HUES6 (cell line): ENCODE results near the gene DEFB131B.
"Not testable (repeated sequence)": the region's sequence is repeated elsewhere in the genome, so short reads cannot be mapped to it uniquely, and the experiment has no call there.

ENCODE experiments used
- H3K27ac ChIP-seq: 2 replicates; pipeline ENCODE4 v1.7.0; 2013; ENCODE audit warnings: low read depth, mild to moderate bottlenecking, low read length, inconsistent platforms
- H3K27me3 ChIP-seq: 2 replicates; pipeline ENCODE4 v1.6.1; 2013; ENCODE audit warnings: low read length; ENCODE audit not compliant: control insufficient read depth, insufficient read depth
- H3K36me3 ChIP-seq: 2 replicates; pipeline ENCODE4 v1.6.1; 2013; ENCODE audit warnings: low read length; ENCODE audit not compliant: control insufficient read depth, insufficient read depth
- H3K4me1 ChIP-seq: 2 replicates; pipeline ENCODE4 v1.6.1; 2013; ENCODE audit warnings: low read length; ENCODE audit not compliant: control insufficient read depth, insufficient read depth
- H3K4me3 ChIP-seq: 2 replicates; pipeline ENCODE4 v1.5.1; 2013; ENCODE audit warnings: low read depth, low read length
- H3K9ac ChIP-seq: one replicate; pipeline ENCODE4 v1.6.1; 2013; ENCODE audit warnings: mild to moderate bottlenecking, low read length
- H3K9me3 ChIP-seq: 2 replicates; pipeline ENCODE4 v1.6.1; 2013; ENCODE audit warnings: low read depth, low read length; ENCODE audit not compliant: control insufficient read depth, insufficient read depth

DEFB131B gene

DNA sequence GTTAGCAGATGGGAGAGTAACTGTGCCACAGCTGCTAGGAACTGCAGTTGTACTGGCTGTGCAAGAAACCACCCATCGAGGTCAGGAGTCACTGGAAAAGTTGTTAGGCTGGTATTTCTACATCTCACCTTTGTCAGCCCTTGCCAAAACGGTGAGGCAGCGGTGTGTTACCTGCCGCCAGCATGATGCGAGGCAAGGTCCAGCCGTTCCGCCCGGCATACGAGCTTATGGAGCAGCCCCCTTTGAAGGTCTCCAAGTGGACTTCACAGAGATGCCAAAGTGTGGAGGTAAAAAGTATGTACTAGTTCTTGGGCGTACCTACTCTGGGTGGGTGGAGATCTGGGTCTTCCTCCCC, 33.7 kb downstream of the DEFB131B start:
- not testable (repeated sequence) for H3K4me3 ChIP-seq, H3K27ac ChIP-seq, H3K9ac ChIP-seq, H3K4me1 ChIP-seq, H3K27me3 ChIP-seq, H3K9me3 ChIP-seq
- peaks cover 25% of the 10 kb centered on the region for H3K36me3 ChIP-seq

DNA sequence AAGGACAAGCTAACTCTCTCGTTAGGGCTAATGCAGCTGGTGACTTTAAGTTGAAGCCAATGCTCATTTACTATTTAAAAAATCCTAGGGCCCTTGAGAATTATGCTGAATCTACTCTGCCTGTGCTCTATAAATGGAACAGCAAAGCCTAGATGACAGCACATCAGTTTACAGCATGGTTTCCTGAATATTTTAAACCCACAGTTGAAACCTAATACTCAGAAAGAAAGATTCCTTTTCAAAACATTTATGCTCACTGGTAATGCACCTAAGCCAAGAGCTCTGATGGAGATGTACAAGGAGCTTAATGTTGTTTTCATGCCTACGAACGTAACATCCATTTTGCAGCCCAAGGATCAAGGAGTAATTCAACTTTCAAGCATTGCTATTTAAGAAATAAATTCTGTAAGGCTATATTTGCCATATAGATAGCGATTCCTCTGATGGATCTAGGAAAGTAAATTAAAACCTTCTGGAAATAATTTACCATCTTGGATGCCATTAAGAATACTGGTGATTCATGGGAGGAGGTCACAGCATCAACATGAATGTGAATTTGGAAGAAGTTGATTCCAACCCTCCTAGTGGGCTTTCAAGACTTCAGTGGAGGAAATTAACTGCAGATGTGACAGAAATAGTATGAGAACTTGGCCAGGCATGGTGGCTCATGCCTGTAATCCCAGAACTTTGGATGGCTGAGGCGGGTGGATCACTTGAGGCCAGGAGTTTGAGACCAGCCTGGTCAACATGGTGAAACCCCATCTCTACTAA, 35.7 kb downstream of the DEFB131B start:
- Histone ChIP-seq H3K4me1 (no peaks in the 10 kb centered on the region; the same call in 1 of the 2 replicates), H3K36me3 (peaks cover 36% of the 10 kb centered on the region), H3K27ac (no peak overlapping the region), H3K9me3 (no peaks in the 10 kb centered on the region), H3K4me3 (no peak overlapping the region), H3K27me3 (no peaks in the 10 kb centered on the region), H3K9ac (no peak overlapping the region)

DNA sequence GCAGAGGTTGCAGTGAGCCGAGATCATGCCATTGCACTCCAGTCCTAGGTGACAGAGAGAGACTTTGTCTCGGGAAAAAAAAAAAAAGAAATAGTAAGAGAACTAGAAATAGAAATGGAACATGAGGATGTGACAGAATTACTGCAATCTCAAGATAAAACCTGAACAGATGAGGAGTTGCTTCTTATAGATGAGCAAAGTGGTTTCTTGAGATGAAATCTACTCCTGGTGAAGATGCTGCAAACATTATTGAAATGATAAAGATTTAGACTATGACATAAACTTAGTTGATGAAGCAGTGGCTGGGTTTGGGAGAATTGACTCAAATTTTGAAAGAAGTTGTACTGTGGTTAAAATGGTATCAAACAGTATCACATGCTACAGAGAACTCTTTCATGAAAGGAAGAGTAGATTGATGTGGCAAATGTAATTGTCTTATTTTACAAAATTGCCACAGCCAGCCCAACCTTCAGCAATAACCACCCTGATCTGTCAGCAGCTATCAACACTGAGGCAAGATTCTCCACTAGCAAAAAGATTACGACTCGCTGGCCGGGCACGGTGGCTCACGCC, 36.5 kb downstream of the DEFB131B start:
- no peak overlapping the region for H3K27ac ChIP-seq
- H3K27me3 ChIP-seq, result no peaks in the 10 kb centered on the region
- H3K9ac ChIP-seq, result no peak overlapping the region
- H3K36me3 ChIP-seq, result peaks cover 36% of the 10 kb centered on the region
- H3K4me1 ChIP-seq, result no peaks in the 10 kb centered on the region; the same call in 1 of the 2 replicates
- H3K9me3 ChIP-seq, result no peaks in the 10 kb centered on the region
- H3K4me3 ChIP-seq, result no peak overlapping the region

- Histone ChIP-seq H3K4me1 (no peaks in the 10 kb centered on the region), H3K36me3 (peaks cover 39% of the 10 kb centered on the region), H3K9ac (no peak overlapping the region)
Measured at GRCh38 chr11:71917646-71918140, 39.4 kb downstream of the DEFB131B start.

GRCh38 chr11:71927820-71928736, 49.8 kb downstream of the DEFB131B start, which contains the start of gene XNDC1N:
TSS of gene XNDC1N (minus strand) at chr11:71928594. CDS start at chr11:71923353, 5,241 bp downstream.
- Histone ChIP-seq H3K36me3 (peaks cover 12% of the 10 kb centered on the region), H3K4me1 (peaks cover 6% of the 10 kb centered on the region; the same call in 1 of the 2 replicates), H3K9me3 (no peaks in the 10 kb centered on the region), H3K27ac (peak within 1 kb of the TSS; percentile 98), H3K4me3 (peak within 1 kb of the TSS; percentile 90), H3K9ac (peak within 1 kb of the TSS; percentile 99), H3K27me3 (no peaks in the 10 kb centered on the region)

More at GRCh38 chr11:71917646-71918140, 39.4 kb downstream of the DEFB131B start:
- Histone ChIP-seq H3K27ac (no peak overlapping the region), H3K27me3 (no peaks in the 10 kb centered on the region), H3K4me3 (no peak overlapping the region), H3K9me3 (no peaks in the 10 kb centered on the region)

GRCh38 chr11:71928737-71929443, 50.6 kb downstream of the DEFB131B start, which contains the start of gene RNF121:
TSS of gene RNF121 (plus strand) at chr11:71929046. CDS start at chr11:71929062, 16 bp downstream.
- peaks cover 10% of the 10 kb centered on the region for H3K36me3 ChIP-seq
- peak within 1 kb of the TSS; percentile 90 for H3K4me3 ChIP-seq
- H3K27me3 ChIP-seq, result no peaks in the 10 kb centered on the region
- H3K9me3 ChIP-seq, result no peaks in the 10 kb centered on the region
- H3K9ac ChIP-seq, result peak within 1 kb of the TSS; percentile 99
- H3K4me1 ChIP-seq, result peaks cover 6% of the 10 kb centered on the region; the same call in 1 of the 2 replicates
- H3K27ac ChIP-seq, result peak within 1 kb of the TSS; percentile 98

DNA sequence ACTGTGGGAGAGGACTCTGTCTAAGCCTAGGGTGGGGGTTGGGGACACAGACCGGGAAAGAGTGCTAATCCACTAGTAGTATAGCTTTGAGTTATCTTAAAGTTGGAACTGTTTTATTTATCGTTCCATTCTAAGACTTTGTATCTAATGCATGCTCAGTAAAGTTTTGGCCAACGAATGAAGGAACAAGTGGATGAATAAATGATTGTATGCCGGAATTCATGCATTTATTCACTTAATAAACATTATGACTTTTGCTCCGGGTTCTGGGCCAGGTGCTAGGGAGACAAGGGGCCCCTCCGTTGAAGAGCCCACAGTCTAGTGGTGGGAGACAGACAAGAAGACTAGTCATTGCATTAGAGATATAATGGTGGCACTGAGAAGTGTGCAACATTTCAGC, 51.2 kb downstream of the DEFB131B start:
- Histone ChIP-seq H3K27ac (peak overlapping the region; percentile 98; the same call in 1 of the 2 replicates), H3K9ac (peak overlapping the region; percentile 99), H3K4me3 (peak overlapping the region; percentile 90), H3K4me1 (peaks cover 6% of the 10 kb centered on the region; the same call in 1 of the 2 replicates), H3K9me3 (no peaks in the 10 kb centered on the region), H3K27me3 (no peaks in the 10 kb centered on the region), H3K36me3 (peaks cover 10% of the 10 kb centered on the region)

DNA sequence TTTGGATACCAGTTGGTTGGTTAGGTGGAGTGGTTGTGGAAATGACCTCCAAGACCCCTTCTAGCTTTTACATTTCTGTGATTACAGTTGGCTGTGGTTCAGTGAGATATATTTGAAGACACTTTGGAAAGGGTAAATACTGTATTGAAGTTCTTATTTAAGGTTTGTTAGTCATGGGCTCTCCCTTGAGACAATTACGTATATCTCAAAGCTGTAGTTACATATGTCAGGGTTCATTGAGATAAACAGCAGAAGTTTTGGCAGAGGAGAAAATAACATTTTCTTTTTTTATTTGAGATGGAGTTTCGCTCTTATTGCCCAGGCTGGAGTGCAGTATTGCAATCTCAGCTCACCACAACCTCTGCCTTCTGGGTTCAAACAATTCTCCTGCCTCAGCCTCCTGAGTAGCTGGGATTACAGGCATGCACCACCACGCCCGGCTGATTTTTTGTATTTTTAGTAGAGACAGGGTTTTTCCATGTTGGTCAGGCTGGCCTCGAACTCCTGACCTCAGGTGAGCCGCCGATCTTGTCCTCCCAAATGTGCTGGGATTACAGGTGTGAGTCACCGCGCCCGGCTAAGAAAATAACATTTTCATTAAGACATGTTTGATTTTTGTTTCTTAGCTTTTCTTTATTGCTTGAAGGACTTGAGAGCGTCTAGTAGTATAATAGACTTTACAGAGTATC, 52.4 kb downstream of the DEFB131B start:
- Histone ChIP-seq H3K27me3 (no peaks in the 10 kb centered on the region), H3K9me3 (no peaks in the 10 kb centered on the region), H3K9ac (peak overlapping the region; percentile 99), H3K4me1 (peaks cover 6% of the 10 kb centered on the region; the same call in 1 of the 2 replicates), H3K36me3 (peaks cover 6% of the 10 kb centered on the region), H3K4me3 (peak overlapping the region; percentile 90; the same call in 1 of the 2 replicates), H3K27ac (no peak overlapping the region)

GRCh38 chr11:71931245-71931602, 53.0 kb downstream of the DEFB131B start:
- H3K4me3 ChIP-seq, result no peak overlapping the region
- H3K36me3 ChIP-seq, result peaks cover 3% of the 10 kb centered on the region
- no peaks in the 10 kb centered on the region for H3K27me3 ChIP-seq
- H3K4me1 ChIP-seq, result peaks cover 6% of the 10 kb centered on the region; the same call in 1 of the 2 replicates
- no peak overlapping the region for H3K27ac ChIP-seq
- no peak overlapping the region for H3K9ac ChIP-seq
- no peaks in the 10 kb centered on the region for H3K9me3 ChIP-seq
